ENCODE results near the gene DGCR8.

Gene DGCR8

GRCh38 chr22:20112623-20113511, 32.8 kb downstream of the DGCR8 start:
- Histone ChIP-seq H3K9me3 (ENCODE audit: control insufficient read depth, low read length) (no peaks in the 10 kb centered on the region), H3K9ac (ENCODE audit: low read length) (no peak overlapping the region), H3K4me1 (ENCODE audit: control insufficient read depth, insufficient read depth, low read length) (peaks cover 6% of the 10 kb centered on the region)

DNA sequence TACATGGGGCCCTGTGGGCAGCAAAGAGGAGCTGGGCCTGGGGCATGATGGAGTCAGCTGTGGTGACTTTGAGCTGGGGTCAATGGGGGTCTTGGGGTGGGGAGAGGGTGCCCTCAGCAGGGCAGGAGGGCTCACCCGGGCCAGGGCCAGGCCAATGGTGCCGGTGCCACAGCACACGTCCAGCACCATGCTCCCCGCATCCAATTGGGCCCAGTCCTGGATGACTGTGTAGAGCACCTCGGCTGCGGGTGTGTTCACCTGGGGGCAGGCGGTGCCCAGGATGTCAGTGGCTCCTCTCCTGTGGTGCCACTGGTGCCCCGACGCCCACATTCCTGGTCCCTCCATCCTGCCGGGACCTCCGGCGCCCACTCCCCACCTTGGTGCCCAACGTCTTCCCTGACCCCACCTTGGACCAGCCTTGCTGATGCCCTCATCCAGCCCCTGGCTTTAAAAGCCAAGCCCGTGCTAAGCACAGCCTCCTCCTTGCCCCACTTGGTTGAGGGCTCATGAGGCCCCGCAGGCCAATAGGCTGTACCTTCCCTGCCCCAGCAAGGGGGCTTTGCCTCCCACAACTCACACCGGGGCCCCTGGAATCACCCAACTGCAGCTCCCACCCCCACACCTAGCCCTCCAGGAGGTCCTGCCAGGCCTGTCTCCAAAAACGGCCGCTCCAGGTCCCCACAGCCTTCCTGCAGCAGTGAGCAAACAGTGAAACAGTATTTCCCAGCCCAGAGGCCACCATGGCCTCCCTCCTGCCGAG, 33.7 kb downstream of the DGCR8 start:
- Histone ChIP-seq H3K27me3 (ENCODE audit: control insufficient read depth, insufficient read depth, low read length) (no peaks in the 10 kb centered on the region), H3K4me1 (ENCODE audit: control insufficient read depth, insufficient read depth, low read length) (peaks cover 12% of the 10 kb centered on the region), H3K9me3 (ENCODE audit: control insufficient read depth, low read length) (no peaks in the 10 kb centered on the region), H3K4me3 (ENCODE audit: low read length) (no peak overlapping the region), H3K9ac (ENCODE audit: low read length) (no peak overlapping the region), H3K36me3 (ENCODE audit: control insufficient read depth, insufficient read depth, low read length) (peaks cover 3% of the 10 kb centered on the region)

More at GRCh38 chr22:20112623-20113511, 32.8 kb downstream of the DGCR8 start:
- Histone ChIP-seq H3K36me3 (ENCODE audit: control insufficient read depth, insufficient read depth, low read length) (peaks cover 3% of the 10 kb centered on the region), H3K27me3 (ENCODE audit: control insufficient read depth, insufficient read depth, low read length) (no peaks in the 10 kb centered on the region), H3K4me3 (ENCODE audit: low read length) (no peak overlapping the region)

DNA sequence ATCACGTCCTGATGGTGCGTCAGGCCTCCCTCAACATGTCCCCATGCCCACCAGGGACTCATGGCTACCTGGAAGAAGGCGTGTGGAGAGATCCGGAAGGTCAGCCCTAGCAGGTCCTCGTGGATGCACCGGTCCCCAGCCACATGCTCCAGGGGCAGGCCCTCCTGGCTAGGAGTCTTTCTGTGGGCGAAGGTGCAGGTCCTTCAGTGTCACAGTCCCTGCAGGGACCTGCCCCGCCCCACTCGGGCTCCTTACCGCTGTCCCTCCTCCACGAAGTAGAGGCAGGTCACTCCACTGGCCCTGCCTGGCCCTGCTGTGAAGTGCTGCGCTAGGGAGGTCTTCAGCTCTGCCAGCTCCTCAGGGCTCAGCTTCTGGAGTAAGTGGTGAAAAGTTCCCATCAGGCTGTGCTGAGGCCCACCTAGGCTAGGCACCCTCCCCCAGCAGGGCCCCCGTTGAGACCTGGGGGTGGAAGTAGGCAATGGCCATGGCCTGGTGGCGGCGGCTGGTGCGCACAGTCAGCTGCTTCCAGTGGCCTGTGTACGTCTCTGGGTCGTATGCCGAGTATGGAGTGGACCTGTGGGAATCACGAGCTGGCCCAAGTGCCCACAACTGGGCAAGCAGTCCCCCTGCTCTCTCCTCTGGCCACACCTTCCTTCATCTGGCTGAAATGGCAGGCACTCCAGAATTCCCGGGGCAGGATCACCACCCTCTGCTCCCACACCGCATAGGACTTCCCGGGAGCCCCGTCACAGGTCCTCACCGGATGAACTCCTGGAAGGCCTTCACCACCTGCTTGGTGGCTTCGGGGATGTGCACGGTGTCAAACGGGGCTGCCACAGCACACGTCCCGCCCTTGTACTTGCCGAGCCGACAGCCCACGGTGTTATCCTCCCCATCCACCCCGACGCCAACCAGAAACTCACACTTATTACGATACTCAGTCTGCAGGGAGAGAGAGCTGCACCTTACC, 34.8 kb downstream of the DGCR8 start:
- Histone ChIP-seq H3K36me3 (ENCODE audit: control insufficient read depth, insufficient read depth, low read length) (no peaks in the 10 kb centered on the region), H3K27me3 (ENCODE audit: control insufficient read depth, insufficient read depth, low read length) (no peaks in the 10 kb centered on the region), H3K9me3 (ENCODE audit: control insufficient read depth, low read length) (no peaks in the 10 kb centered on the region), H3K4me3 (ENCODE audit: low read length) (no peak overlapping the region), H3K9ac (ENCODE audit: low read length) (no peak overlapping the region), H3K4me1 (ENCODE audit: control insufficient read depth, insufficient read depth, low read length) (peaks cover 15% of the 10 kb centered on the region)

GRCh38 chr22:20115691-20116375, 35.8 kb downstream of the DGCR8 start, which contains the start of gene RANBP1:
Gene RANBP1, plus strand, starts transcription at chr22:20116104. Its CDS starts 81 bp downstream, at chr22:20116185.
- Histone ChIP-seq H3K9me3 (ENCODE audit: control insufficient read depth, low read length) (no peaks in the 10 kb centered on the region), H3K36me3 (ENCODE audit: control insufficient read depth, insufficient read depth, low read length) (no peaks in the 10 kb centered on the region), H3K4me1 (ENCODE audit: control insufficient read depth, insufficient read depth, low read length) (peaks cover 15% of the 10 kb centered on the region)

DNA sequence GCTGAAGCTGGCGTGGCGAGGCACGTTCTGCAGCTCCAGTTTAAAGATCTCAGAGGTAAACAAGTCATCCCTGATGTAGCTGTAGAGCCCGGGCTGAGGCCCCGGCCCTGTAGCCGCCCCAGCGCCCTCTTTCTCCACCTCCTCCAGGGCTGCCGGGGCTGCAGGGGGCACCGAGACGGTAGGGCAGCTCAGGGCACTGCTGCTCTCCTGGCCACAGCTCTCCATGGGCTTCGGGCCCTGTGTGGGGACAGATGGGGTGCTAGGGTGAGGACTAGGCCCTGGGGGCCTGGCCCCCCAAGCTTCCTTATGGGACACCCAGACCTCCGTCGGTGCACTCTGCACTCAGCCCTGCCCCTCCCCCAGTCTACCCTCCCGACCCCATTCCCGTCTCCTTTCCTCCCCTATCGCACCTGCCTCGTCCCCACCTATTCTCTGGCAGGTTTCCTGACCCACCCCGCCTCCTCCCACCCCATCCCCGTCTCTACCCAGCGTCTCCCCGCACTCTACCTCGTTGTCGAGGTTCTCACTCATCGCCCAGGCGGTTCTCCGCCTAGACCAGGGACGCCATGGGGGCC, 36.4 kb downstream of the DGCR8 start:
- H3K9ac ChIP-seq (ENCODE audit: low read length) = peak overlapping the region; percentile 83
- H3K4me3 ChIP-seq (ENCODE audit: low read length) = peak overlapping the region; percentile 63
- H3K27me3 ChIP-seq (ENCODE audit: control insufficient read depth, insufficient read depth, low read length) = no peaks in the 10 kb centered on the region
- H3K4me1 ChIP-seq (ENCODE audit: control insufficient read depth, insufficient read depth, low read length) = peaks cover 15% of the 10 kb centered on the region
- no peaks in the 10 kb centered on the region for H3K36me3 ChIP-seq (ENCODE audit: control insufficient read depth, insufficient read depth, low read length)
- no peaks in the 10 kb centered on the region for H3K9me3 ChIP-seq (ENCODE audit: control insufficient read depth, low read length)

More at GRCh38 chr22:20115691-20116375, 35.8 kb downstream of the DGCR8 start, which contains the start of gene RANBP1:
- H3K4me3 ChIP-seq (ENCODE audit: low read length) = peak within 1 kb of the TSS; percentile 63
- peak within 1 kb of the TSS; percentile 83 for H3K9ac ChIP-seq (ENCODE audit: low read length)
- H3K27me3 ChIP-seq (ENCODE audit: control insufficient read depth, insufficient read depth, low read length) = no peaks in the 10 kb centered on the region

DNA sequence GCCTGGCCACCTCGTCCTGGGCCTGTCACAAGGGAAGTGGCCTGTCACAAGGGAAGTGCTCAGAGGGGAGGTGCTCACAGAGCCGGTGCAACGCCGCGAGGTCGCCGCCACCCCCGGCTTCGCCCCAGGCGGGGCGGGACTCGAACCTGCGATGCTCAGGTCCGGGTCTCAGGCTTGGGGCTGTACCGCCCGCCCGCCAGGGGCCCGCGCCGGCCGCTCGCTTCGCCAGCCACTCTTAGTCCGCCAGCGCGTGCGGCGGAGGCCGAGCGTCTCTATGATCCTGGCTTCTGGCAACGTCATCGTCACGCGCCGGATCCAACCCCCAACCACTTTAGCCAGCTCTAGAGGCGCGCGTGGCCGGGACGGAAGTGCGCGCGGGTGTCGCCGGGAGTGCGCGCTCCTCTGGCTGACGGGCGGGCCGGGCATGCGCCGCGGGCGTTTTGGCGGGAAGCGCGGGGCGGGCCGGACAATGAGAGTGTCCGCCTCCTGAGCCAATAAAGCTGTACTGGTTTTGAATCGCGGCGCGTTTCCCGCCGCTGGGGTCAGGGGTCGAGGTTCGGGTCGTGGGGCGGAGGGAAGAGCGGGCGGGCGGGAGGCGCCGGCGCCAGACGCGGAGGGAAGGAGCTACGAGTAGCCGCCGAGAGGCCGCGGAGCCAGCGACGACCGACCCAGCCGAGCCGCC, 37.1 kb downstream of the DGCR8 start, which contains the start of gene TRMT2A:
TSS of gene TRMT2A (minus strand) at position 276 of the 682 bp plus-strand sequence. CDS start 320 bp downstream, outside the sequence.
- Histone ChIP-seq H3K9me3 (ENCODE audit: control insufficient read depth, low read length) (no peaks in the 10 kb centered on the region), H3K27me3 (ENCODE audit: control insufficient read depth, insufficient read depth, low read length) (no peaks in the 10 kb centered on the region), H3K36me3 (ENCODE audit: control insufficient read depth, insufficient read depth, low read length) (no peaks in the 10 kb centered on the region), H3K4me3 (ENCODE audit: low read length) (peak within 1 kb of the TSS; percentile 63), H3K9ac (ENCODE audit: low read length) (peak within 1 kb of the TSS; percentile 83), H3K4me1 (ENCODE audit: control insufficient read depth, insufficient read depth, low read length) (peaks cover 15% of the 10 kb centered on the region)

DNA sequence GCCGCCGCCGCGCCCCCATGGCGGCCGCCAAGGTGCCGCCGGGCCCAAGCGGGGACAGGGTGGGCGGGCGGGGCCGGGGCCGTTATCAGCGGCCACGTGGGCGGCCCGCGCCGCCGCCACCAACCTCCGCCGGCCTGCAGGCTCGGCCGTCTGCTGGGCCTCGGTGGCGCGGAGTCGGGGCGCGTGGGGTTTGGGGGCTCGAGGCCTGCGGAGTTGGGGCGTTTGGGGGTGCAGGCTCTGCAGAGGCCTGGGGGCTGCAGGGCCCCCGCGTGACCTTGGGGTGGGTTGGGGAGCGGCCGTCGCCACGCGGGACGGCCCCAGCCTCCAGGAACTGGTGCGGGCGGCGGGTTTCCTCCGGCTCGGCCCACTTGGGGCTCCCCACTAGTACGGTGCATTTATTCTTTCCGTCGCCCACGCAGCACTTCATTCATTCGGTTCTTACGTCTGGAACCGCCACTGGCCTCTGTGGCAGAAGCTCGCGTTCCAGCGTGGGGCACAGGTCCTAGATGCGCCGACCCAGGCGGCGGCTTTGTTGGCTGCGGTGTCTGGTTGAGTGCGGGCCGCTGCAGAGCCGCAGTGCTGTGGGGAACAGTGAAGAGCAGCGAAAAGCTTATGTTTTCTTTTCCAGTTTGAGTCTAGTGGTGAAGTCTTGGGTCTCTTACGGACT, 37.7 kb downstream of the DGCR8 start:
- Histone ChIP-seq H3K9ac (ENCODE audit: low read length) (peak overlapping the region; percentile 65), H3K4me3 (ENCODE audit: low read length) (peak overlapping the region; percentile 56), H3K9me3 (ENCODE audit: control insufficient read depth, low read length) (no peaks in the 10 kb centered on the region), H3K4me1 (ENCODE audit: control insufficient read depth, insufficient read depth, low read length) (peaks cover 15% of the 10 kb centered on the region), H3K36me3 (ENCODE audit: control insufficient read depth, insufficient read depth, low read length) (no peaks in the 10 kb centered on the region), H3K27me3 (ENCODE audit: control insufficient read depth, insufficient read depth, low read length) (no peaks in the 10 kb centered on the region)

DNA sequence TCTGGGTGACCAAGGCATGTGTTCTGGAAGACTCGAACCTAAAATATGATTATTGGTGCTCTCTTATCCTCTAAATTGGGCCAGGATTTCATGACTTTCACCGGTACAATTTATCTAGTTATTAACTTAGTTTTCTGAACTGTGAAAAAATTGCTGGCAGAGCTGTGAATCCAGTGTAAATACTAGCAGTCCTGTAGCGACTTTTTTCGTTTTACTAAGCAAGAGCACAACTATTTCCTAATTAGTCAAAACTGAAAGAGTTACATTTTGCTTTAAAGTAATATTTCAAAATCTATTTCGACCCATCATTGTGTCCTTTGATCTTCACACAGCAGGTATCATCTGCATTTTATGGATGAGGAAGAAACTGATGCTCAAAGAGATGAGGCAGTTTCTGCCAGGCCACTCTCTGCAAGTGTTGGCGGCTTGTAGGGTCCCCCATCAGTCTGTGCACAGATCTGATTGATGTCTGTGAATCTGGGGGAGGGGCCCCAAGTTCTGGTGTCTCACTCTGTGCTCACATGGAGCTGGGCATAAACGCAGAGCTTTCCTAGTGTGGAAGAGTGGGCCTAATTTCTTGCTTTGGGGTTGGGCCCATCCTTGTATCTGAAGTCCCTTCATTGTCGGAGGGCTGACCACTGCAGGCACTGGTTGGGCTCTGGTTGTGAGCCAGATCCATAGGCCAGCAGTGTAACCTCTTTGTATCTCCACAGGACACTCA, 38.4 kb downstream of the DGCR8 start:
- H3K27me3 ChIP-seq (ENCODE audit: control insufficient read depth, insufficient read depth, low read length) = no peaks in the 10 kb centered on the region

GRCh38 chr22:20121856-20122415, 41.9 kb downstream of the DGCR8 start:
- H3K27me3 ChIP-seq (ENCODE audit: control insufficient read depth, insufficient read depth, low read length) = no peaks in the 10 kb centered on the region
- H3K36me3 ChIP-seq (ENCODE audit: control insufficient read depth, insufficient read depth, low read length) = peaks cover 6% of the 10 kb centered on the region
- H3K4me3 ChIP-seq (ENCODE audit: low read length) = no peak overlapping the region
- peaks cover 9% of the 10 kb centered on the region for H3K4me1 ChIP-seq (ENCODE audit: control insufficient read depth, insufficient read depth, low read length)
- no peak overlapping the region for H3K9ac ChIP-seq (ENCODE audit: low read length)
- H3K9me3 ChIP-seq (ENCODE audit: control insufficient read depth, low read length) = no peaks in the 10 kb centered on the region

More for the DNA sequence above, 38.4 kb downstream of the DGCR8 start:
- peak overlapping the region; percentile 65 for H3K9ac ChIP-seq (ENCODE audit: low read length)
- H3K9me3 ChIP-seq (ENCODE audit: control insufficient read depth, low read length) = no peaks in the 10 kb centered on the region
- H3K36me3 ChIP-seq (ENCODE audit: control insufficient read depth, insufficient read depth, low read length) = no peaks in the 10 kb centered on the region
- peaks cover 15% of the 10 kb centered on the region for H3K4me1 ChIP-seq (ENCODE audit: control insufficient read depth, insufficient read depth, low read length)
- peak overlapping the region; percentile 56 for H3K4me3 ChIP-seq (ENCODE audit: low read length)
